Activated T-cell treated with anti-CD3 and anti-CD28 coated beads for 48 hours (primary cell): ENCODE data around the gene ABCC6.
"Not testable (repeated sequence)": the region's sequence is repeated elsewhere in the genome, so short reads cannot be mapped to it uniquely, and the experiment has no call there.

Experiments used
- DNase-seq: peaks from one replicate; pipeline ENCODE4 v3.0.0-alpha.2; 2020; ENCODE audit warnings: low read depth

ABCC6 gene

DNA sequence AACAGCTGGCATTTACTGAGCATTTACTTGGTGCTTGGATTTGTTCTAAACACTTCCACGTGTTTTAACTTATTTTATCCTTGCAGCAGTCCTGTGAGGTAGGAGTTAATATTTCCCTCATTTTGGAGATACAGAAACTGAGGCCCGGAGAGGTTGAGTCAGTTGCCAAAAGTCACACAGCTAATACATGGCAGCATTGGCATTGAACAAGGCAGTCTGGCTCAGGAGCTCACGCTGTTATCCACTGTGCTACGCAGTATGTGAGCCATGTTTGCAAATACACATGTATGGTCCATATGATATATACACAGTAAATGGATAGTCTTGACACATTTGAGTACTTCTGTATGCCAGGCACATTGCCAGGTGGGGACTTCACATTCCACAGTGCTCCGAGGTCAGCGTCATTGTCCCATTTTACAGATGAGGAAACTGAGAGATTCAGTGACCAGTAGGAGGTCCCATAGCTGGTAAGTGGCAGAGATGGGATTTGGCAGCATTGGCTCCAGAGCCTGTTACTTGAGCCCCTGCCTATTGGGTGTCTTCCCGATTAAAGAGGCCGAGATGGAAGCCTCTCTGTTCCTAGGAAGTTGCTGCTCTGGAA is 110.7 kb downstream of the ABCC6 start:
- no peak for DNase-seq

DNA sequence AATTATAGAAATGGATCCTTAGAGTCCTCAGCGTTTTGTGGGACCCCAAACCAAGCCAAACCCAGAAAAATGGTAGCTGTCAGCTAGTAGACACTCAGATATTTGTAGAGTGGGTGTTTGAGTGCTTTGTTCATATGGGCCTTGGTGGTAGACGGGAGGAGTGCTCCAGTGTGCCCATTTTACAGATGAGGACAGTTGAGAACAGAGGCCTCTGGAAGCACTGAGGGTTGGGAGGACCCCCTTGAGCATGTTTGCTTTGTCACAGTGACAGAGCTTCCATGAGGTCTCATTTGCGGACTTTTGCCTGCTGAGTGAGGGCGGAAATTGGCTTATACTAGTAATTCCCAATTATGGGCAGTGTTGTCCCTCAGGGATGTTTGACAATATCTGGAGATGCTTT is 111.7 kb downstream of the ABCC6 start:
- no peak for DNase-seq

DNA sequence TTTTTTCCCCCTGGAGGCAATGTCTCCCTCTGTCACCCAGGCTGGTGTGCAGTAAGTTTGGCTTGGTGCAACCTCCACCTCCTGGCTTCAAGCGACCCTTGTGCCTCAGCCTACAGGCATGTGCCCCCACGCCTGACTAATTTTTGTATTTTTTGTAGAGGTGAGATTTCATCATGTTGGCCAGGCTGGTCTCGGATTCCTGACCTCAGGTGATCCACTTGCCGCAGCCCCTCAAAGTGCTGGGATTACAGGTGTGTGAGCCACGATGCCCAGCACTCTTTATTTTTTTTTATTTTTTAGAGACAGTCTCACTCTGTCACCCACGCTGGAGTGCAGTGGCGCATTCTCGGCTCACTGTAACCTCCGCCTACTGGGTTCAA is 113.2 kb downstream of the ABCC6 start:
- no peak for DNase-seq

DNA sequence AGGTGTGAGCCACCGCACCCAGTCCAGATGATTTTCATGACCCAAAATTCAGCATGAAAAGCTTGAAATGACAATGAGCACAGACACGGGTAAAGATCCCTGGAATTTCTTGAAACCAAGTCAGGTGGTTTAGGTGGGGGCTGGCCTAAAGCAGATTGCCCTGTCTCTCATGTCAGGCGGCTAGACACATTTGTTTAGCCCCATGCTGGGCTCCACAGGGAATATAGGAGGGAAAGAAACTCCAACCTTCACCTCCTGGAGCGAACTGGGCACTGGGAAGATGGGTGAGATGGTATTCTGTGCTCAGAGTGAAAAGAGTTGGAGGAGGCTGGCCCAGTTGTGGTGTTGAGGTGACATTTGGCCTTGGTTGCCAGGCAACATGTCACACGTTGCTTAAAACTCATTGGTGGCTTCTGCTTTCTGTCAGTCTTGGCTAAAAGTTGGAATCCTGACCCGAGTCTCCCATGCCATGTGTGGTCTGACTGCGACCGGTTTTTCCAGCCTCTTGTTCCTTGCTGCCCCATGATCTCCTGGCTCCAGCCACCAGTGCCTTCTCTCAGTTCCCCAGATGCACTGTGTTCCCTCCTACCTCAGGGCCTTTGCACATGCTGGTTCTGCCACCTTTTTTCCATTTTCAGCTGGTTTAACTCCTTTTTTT is 113.7 kb downstream of the ABCC6 start:
- no peak for DNase-seq

DNA sequence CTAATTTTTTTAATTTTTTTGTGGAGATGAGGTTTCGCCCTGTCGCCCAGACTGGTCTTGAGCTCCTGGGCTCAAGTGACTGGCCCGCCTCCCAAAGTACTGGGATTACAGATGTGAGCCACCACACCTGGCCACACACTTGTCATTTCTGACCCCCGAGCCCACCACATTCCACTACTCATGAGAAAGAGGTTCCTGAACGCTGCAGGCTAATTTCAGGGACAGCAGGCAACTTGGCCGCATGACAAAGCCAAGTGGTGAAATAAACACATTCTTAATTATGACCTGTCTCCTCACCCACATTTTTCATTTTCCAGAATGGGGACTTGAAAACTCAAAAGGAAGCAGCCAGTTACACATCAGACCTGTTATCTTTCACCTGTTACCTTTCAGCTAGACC is 114.5 kb downstream of the ABCC6 start:
- no peak for DNase-seq

DNA sequence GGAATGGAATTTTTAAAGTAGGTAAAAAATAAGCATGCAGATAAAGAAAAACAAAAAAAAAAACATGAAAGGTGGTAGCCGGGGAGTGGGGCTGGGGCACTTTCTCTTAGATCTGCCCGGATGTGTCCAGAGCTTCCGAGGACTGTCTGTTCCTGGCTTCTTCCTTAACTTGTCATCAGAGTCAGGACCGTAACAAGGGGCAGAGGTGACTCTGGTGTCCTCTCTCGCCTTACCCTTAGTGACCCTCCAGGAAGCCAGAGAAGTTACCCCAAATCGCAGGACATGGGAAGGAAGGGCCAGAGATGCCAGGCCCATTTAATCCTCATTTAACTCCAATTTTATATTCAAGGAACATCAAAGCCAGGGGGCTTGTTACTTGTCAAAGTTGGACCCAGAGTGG is 115.5 kb downstream of the ABCC6 start:
- DNase-seq: no peak

DNA sequence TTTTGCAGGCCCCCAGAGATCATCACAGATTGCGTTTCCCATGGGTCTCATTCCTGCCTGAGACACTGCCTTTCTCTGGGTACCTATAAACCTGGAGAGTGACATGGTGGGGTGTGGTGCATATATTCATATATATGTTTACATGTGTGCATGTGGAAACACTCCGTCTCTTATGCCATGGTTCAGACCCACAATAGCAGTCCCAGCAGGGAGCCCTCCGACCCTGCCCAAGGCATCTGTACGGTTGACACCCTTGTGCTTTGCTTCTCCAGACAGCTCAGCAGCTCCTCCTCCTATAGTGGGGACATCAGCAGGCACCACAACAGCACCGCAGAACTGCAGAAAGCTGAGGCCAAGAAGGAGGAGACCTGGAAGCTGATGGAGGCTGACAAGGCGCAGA is 116.8 kb downstream of the ABCC6 start:
- DNase-seq: no peak

DNA sequence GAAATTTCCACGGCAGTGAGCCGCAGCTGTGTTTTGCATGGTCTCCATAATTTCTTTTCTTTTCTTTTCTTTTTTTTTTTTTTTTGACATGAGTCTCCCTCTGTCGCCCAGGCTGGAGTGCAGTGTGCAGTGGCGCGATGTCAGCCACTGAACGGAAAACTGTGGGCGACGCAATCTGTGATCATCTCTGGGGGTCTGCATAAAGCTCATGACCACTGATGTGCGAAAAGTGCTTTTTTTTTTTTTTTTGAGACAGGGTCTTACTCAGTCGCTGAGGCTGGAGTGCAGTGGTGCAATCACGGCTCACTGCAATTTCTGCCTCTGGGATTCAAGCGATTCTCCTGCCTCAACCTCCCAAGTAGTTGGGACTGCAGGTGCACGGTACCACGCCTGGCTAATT is 117.6 kb downstream of the ABCC6 start:
- DNase-seq: no peak

DNA sequence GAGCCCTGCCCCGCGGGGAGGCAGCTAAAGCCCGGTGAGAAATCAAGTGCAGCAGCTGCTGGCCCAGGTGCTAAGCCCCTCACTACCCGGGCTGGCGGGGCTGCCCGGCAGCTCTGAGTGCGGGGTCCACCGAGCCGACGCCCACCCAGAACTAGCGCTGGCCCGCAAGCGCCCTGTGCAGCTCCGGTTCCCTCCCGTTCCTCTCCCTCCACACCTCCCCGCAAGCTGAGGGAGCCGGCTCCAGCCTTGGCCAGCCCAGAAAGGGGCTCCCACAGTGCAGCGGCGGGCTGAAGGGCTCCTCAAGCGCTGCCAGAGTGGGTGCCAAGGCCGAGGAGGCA is 118.5 kb downstream of the ABCC6 start:
- DNase-seq: not testable (repeated sequence)

DNA sequence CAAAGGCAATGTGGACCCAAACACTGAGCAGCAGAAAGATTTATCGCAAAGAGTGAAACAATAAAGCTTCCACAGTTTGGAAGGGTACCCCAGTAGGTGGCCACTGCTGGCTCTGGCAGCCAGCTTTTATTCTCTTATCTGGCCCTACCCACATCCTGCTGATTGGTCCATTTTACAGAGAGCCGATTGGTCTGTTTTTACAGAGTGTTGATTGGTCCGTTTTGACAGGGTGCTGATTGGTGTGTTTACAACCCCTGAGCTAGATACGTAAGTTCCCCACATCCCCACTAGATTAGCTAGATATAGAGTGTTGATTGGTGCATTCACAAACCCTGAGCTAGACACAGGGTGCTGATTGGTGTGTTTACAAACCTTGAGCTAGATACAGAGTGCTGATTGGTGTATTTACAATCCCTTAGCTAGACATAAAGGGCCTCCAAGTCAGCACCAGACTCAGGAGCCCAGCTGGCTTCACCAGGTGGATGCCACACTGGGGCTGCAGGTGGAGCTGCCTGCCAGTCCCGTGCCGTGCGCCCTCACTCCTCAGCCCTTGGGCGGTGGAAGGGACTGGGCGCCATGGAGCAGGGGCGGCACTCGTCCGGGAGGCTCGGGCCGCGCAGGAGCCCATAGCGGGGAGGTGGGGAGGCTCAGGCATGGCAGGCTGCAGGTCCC is 119.0 kb downstream of the ABCC6 start:
- not testable (repeated sequence) for DNase-seq

DNA sequence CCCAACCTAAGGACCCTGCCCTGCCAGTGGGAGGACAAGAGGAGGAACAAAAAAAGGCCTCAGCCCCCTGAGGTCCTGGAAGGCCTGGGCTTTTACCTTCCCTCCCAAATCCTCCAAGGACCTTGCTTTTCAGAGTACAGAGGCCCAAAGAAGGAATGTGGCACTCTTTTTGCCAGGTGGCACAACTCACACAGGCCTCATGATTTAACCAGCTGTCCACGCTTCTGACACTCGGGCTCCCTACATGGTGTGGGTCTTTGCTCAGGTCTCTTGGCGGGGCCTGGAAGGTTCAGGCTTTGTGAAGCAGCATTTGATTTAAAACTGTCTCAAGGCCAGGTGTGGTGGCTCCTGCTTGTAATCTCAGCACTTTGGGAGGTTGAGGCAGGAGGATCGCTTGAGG is 120.6 kb downstream of the ABCC6 start:
- DNase-seq: no peak

DNA sequence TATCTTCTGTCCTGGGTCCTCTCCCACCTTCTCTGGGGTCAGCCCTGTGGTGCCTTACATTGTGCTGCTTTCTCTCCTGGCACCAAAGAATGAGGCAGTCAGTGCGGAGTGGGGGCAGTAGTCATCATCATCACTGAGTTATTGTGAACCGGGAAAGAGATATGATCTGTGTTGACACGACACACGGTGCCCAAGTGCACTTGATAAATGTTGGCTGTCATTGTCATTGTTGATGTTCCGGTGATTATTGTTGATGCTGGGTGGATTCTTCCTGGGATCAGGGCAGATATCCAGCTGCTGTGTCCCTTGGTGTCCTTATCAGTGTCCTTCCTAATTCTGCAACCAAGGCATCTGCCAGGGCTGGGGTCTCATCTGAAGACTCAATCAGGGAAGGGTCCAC is 121.7 kb downstream of the ABCC6 start:
- no peak for DNase-seq

DNA sequence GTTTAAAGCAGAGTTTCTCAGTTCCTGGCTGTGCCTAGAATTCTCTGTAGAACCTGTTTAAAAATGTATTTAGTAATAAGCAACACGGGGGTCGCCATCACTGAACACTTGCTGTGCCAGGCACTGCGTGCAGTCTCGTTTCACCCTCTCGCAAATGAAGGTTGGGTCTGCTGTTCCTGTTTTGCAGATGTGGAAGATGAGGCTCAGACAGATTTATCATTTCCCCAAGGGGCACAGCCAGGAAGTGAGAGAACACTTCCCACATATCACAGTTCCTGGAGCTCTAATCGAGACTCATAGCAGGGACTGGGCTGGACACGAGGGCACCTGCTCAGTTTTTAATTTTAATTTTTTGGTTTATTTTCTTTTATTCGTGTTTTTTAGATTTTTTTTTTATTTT is 122.7 kb downstream of the ABCC6 start:
- DNase-seq: no peak

DNA sequence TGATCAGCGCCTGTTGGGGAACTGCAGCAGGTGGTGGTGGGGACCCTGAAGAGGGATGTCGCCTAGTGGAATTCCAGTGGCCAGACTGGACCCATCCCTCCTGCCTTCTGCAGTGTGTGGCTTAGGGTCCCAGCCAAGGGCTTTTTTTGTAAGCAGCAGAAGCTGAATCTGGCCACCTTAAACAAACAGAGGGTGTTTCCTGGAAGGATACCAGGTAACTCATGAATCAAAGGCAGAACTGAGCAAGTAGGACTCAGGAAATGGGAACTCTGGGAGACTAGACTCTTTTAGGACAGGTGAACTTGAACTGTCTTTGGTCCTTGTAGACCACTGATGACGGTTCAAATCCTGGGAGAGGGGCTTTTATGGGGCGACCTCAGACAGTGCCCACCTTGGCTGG is 124.0 kb downstream of the ABCC6 start:
- no peak for DNase-seq
